HCT116 (cell line): ENCODE measurements around the gene APBB2. TPM values are rescaled to one million over a fixed set of nuclear protein-coding genes. Genes with fewer than 3 reads are reported as not detected.

ENCODE experiments used
- ATAC-seq: fragments of 200-7000 bp; cut with Tn5 transposase; 2 replicates; pipeline ENCODE4 v1.9.1; 2020; ENCODE audit warnings: mild to moderate bottlenecking, moderate library complexity
- BruUV-seq: library from RNA; stranded (reverse); fragments of 400-500 nt; replicated peaks from 2 replicates; lab custom pipeline; 2021; lab: Mats Ljungman, UMichigan
- CTCF ChIA-PET: fragments of 300-600 bp; sonication (Branson Sonifier 250); formaldehyde crosslinking; loops from one replicate; lab custom pipeline; 2021; ENCODE audit warnings: antibody characterized with exemption; lab: Charles Lee
- POLR2A ChIA-PET: fragments of 300-600, 350-600 bp; sonication (Branson Sonifier 250); formaldehyde crosslinking; loops from one replicate; lab custom pipeline; 2021; ENCODE audit warnings: antibody characterized with exemption; lab: Charles Lee
- RAD21 ChIA-PET, 2 experiments: fragments of 300-600 bp; sonication (Branson Sonifier 250); formaldehyde crosslinking; loops; one replicate each; lab custom pipeline; 2023; ENCODE audit warnings: low total read pairs in 2 of 2; ENCODE audit not compliant: uncharacterized antibody in 2 of 2, unreplicated experiment in 2 of 2, low non-redundant PET in 1 of 2; lab: Charles Lee
- DNase-seq: peaks from one replicate; pipeline ENCODE4 v3.0.0-alpha.2; 2010; ENCODE audit warnings: low read depth, low spot score
- H2AFZ ChIP-seq: fragments of 200-600 bp; shearing (Covaris generic), sonication (generic); 2 replicates; pipeline ENCODE4 v1.6.1; 2017; ENCODE audit warnings: low read depth, mixed run types, mixed read lengths, antibody characterized with exemption, low read length; ENCODE audit not compliant: poor library complexity, severe bottlenecking
- H3K27ac ChIP-seq: 2 replicates; pipeline ENCODE4 v1.5.1; 2012; ENCODE audit warnings: low read depth, low read length
- H3K27me3 ChIP-seq: fragments of 200-600 bp; sonication (generic); 2 replicates; pipeline ENCODE4 v1.6.1; 2016; ENCODE audit warnings: mixed run types, low read length, mixed read lengths; ENCODE audit not compliant: insufficient read depth
- H3K36me3 ChIP-seq, 2 experiments: fragments of 200-500 bp in 1 of 2; fragments of 200-600 bp in 1 of 2; sonication (Bioruptor generic) in 1 of 2; sonication (generic) in 1 of 2; 2 replicates each; pipeline versions ENCODE4 v1.5.1 to v1.6.1; 2014 to 2016; ENCODE audit warnings: low read length in 2 of 2, inconsistent platforms in 1 of 2, mixed read lengths in 1 of 2, mixed run types in 1 of 2; ENCODE audit not compliant: insufficient read depth in 2 of 2, control insufficient read depth in 1 of 2
- H3K4me1 ChIP-seq, 2 experiments: fragments of 200-600 bp in 1 of 2; sonication (generic) in 1 of 2; 2 replicates each; pipeline versions ENCODE4 v1.5.1 to v1.6.1; 2012 to 2017; ENCODE audit warnings: low read length in 2 of 2, inconsistent platforms in 1 of 2, mild to moderate bottlenecking in 1 of 2, mixed read lengths in 1 of 2, mixed run types in 1 of 2, moderate library complexity in 1 of 2; ENCODE audit not compliant: insufficient read depth in 2 of 2, control insufficient read depth in 1 of 2
- H3K4me2 ChIP-seq: fragments of 200-600 bp; sonication (generic); 2 replicates; pipeline ENCODE4 v1.6.1; 2017; ENCODE audit warnings: mixed run types, low read length, mixed read lengths
- H3K4me3 ChIP-seq, 2 experiments: fragments of 200-600 bp in 1 of 2; sonication (generic) in 1 of 2; replicated peaks in 1 of 2; 2 replicates each; pipeline ENCODE4 v1.5.1; 2011 to 2016; ENCODE audit warnings: low read length in 2 of 2, control low read depth in 1 of 2, low read depth in 1 of 2, mild to moderate bottlenecking in 1 of 2, mixed read lengths in 1 of 2, mixed run types in 1 of 2
- H3K79me2 ChIP-seq: fragments of 200-600 bp; sonication (generic); 2 replicates; pipeline ENCODE4 v1.6.1; 2017; ENCODE audit warnings: mild to moderate bottlenecking, mixed run types, low read length, moderate library complexity, mixed read lengths; ENCODE audit not compliant: insufficient read depth
- H3K9ac ChIP-seq: fragments of 200-600 bp; sonication (generic); 2 replicates; pipeline ENCODE4 v1.6.1; 2016; ENCODE audit warnings: low read length, mixed read lengths
- H3K9me2 ChIP-seq: fragments of 200-600 bp; sonication (generic), shearing (Covaris generic); 2 replicates; pipeline ENCODE4 v1.6.1; 2017; ENCODE audit warnings: mixed run types, mild to moderate bottlenecking, moderate library complexity; ENCODE audit not compliant: insufficient read depth
- H3K9me3 ChIP-seq, 2 experiments: fragments of 200-500 bp in 1 of 2; fragments of 200-600 bp in 1 of 2; sonication (Bioruptor generic) in 1 of 2; sonication (generic) in 1 of 2; 2 replicates each; pipeline ENCODE4 v1.6.1; 2014 to 2017; ENCODE audit warnings: low read length in 2 of 2, mixed read lengths in 2 of 2, inconsistent platforms in 1 of 2, low read depth in 1 of 2, mild to moderate bottlenecking in 1 of 2, mixed run types in 1 of 2, moderate library complexity in 1 of 2; ENCODE audit not compliant: control insufficient read depth in 1 of 2, insufficient read depth in 1 of 2
- H4K20me1 ChIP-seq: fragments of 200-600 bp; sonication (generic), shearing (Covaris generic); 2 replicates; pipeline ENCODE4 v1.6.1; 2017; ENCODE audit warnings: mixed run types, mild to moderate bottlenecking, moderate library complexity; ENCODE audit not compliant: insufficient read depth
- CEBPB ChIP-seq: IDR thresholded peaks from 2 replicates; pipeline ENCODE4 v1.6.1; 2012; ENCODE audit warnings: low read depth
- EGR1 ChIP-seq: IDR thresholded peaks from 2 replicates; pipeline ENCODE4 v1.6.1; 2012; ENCODE audit warnings: low read depth
- ELF1 ChIP-seq: IDR thresholded peaks from 2 replicates; pipeline ENCODE4 v1.6.1; 2012; ENCODE audit warnings: low read depth, borderline replicate concordance
- FOSL1 ChIP-seq: IDR thresholded peaks from 2 replicates; pipeline ENCODE4 v1.6.1; 2012; ENCODE audit warnings: low read depth
- JUND ChIP-seq: IDR thresholded peaks from 2 replicates; pipeline ENCODE4 v1.6.1; 2012
- RAD21 ChIP-seq: IDR thresholded peaks from 2 replicates; pipeline ENCODE4 v1.6.1; 2012; ENCODE audit warnings: low read depth, mild to moderate bottlenecking
- SP1 ChIP-seq: IDR thresholded peaks from 2 replicates; pipeline ENCODE4 v1.6.1; 2012; ENCODE audit warnings: low read depth
- SRF ChIP-seq: IDR thresholded peaks from 2 replicates; pipeline ENCODE4 v1.6.1; 2012; ENCODE audit warnings: low read depth
- TCF7L2 ChIP-seq: IDR thresholded peaks from 2 replicates; pipeline ENCODE4 v1.7.0; 2011; ENCODE audit warnings: borderline replicate concordance, inconsistent platforms; ENCODE audit not compliant: insufficient read depth, insufficient read length; ENCODE audit errors: extremely low read depth
- YY1 ChIP-seq: IDR thresholded peaks from 2 replicates; pipeline ENCODE4 v1.6.1; 2011; ENCODE audit warnings: low read length, low read depth, moderate library complexity, mild to moderate bottlenecking; ENCODE audit not compliant: insufficient replicate concordance; ENCODE audit errors: extremely low read depth
- ZBTB33 ChIP-seq: IDR thresholded peaks from 2 replicates; pipeline ENCODE4 v1.6.1; 2011; ENCODE audit warnings: mild to moderate bottlenecking, low read length, moderate library complexity; ENCODE audit not compliant: insufficient replicate concordance; ENCODE audit errors: extremely low read depth
- intact Hi-C: fragments of 100-400 bp; cut with micrococcal nuclease; formaldehyde crosslinking; loops from 2 replicates; pipeline ENCODE4 v1.10.0; 2022
- total RNA-seq: library from RNA; stranded (reverse); gene quantifications from one replicate; pipeline ENCODE4 v1.2.1, GENCODE V29; 2021; ENCODE audit not compliant: unreplicated experiment

The APBB2 gene
- total RNA-seq, 1 experiment from 2014 or later: 72.5 TPM

DNA sequence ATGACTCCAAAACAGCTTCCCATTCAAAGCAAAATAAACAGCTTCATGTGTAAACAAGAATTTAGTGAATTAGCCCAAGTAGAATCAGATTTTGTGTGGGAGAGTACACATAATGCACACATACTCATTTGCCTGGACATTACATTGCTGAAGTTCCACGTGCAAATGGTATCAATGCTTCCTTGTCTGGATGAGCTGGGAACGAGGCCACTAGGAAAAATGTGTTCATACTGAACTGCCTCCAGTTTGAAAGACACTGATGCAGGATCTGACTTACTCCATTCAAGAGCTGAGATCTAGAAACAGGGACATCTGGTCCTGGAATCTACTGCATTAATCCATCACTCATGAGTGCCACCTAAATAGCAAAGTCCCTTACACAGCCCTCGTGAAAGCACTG, 228.0 kb downstream of the APBB2 start:
- RAD21 ChIA-PET: no interaction called here
- peaks cover 11 to 21% of the 10 kb centered on the region in 2 experiments for H3K4me1 ChIP-seq
- TF ChIP-seq JUND (no peak), ZBTB33 (no peak), FOSL1 (no peak), ELF1 (no peak), EGR1 (no peak), YY1 (no peak), TCF7L2 (no peak), SP1 (no peak), SRF (no peak), RAD21 (no peak), CEBPB (no peak)
- peaks cover 38% of the 10 kb centered on the region for H3K79me2 ChIP-seq
- H3K27ac ChIP-seq: no peak overlapping the region
- H3K36me3 ChIP-seq: no peaks in the 10 kb centered on the region
- ATAC-seq: no peak
- H4K20me1 ChIP-seq: no peaks in the 10 kb centered on the region
- no TSS peak for BruUV-seq
- no peaks in the 10 kb centered on the region for H3K9me2 ChIP-seq
- no peak for DNase-seq
- CTCF ChIA-PET: interaction anchor here (0.5 to 2.9 kb wide), 4 partner anchors 10 to 228 kb away, joined by 4 to 16 read pairs (median 5); partner anchors contain the start of gene APBB2
- no peaks in the 10 kb centered on the region for H3K27me3 ChIP-seq
- no peak overlapping the region for H3K4me3 ChIP-seq
- no peak overlapping the region for H3K9ac ChIP-seq
- H2AFZ ChIP-seq: no peak overlapping the region
- no peaks in the 10 kb centered on the region for H3K9me3 ChIP-seq
- no peak overlapping the region for H3K4me2 ChIP-seq
- POLR2A ChIA-PET: no interaction called here
- intact Hi-C loops: no loop called here
